Activated CD4-positive, alpha-beta T cell treated with anti-CD3 and anti-CD28 coated beads, Interleukin-2, amount 50 U/mL, for 48 hours (primary cell): ENCODE measurements around the gene ABI3BP.
A peak's percentile ranks its signal among the peaks of the same experiment; 100 is the strongest.

Source experiments
- DNase-seq, 2 experiments: peaks; one replicate each; pipeline ENCODE4 v3.0.0-alpha.2; 2020

The ABI3BP gene

DNA sequence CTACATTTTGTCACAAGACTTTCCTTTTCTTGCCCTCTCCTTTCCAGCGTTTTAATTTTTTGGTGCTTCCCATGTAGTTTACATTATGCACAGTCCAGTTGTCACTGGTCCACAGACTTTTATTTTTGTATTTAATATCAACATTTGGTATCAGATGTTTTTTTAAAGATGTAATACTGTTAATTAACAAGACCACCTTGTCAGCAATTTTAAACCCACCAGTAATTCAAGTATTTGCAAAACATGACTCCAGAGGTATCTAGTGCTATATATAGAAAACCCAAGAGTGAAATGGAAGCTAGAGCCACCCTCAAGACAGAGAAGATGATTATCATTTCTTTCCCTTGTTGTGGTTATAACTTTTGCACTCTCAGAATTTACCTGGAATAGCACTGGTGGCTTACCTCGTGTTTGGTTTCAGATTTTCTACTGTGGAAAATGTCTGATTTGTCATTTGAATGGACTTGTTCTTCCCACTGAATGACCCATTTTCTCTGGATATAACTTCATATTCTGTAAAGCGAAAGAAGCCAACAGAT, 227.7 kb downstream of the ABI3BP start:
- DNase-seq = no peak

DNA sequence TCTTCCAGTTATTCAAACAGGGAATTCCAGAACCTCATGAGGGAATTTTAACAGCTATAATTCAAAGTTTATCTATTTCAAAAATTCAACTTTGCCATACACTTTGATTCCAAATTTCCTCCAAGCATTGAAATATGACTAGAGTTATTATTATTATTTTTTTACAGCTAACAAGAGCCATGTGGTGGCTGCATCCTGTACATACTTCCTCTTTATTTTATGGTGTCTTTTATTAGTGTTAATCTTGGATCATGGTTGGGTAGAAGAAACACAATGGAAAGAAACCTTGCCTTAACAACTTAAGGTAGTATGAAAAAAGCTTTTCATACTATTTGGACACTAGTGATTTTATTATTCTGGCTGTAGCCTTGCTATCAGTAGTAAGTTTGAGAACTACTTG, 231.3 kb downstream of the ABI3BP start:
- no peak for DNase-seq

DNA sequence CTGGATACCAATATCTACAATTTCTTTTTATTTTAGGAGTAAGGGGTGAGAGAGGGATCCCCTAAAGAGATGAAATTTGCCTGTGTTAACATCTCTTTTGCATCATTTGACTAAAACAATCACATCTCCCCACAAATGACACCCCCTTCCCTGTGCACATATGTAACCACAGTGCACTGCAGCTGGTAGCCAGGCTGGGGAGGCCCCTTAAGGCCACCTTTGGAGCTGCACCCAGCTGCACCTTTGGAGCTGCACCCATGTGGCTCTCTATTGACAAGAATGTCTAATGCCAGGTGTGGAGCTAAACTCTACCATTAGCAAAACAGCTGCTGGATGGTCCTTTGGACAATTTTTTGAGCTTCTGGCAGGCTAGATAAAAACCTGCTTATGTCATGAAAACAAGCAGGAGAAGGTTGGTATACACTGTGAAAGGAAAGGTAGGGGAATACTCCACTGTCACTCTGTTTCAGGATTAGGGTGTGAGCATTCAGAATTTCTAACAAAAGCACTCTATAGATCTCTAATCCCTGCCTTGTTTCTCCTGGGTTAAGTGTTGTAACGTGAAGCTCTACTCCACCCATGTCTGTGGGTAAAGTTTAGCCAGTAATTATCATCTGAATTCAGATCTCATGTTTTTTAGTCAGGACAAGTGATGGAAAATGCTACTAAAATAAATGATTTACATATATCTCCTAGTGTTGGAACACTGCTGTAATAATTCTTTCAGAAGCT, 231.8 kb downstream of the ABI3BP start:
- peak in 1 of 2 experiments; percentile 6 for DNase-seq

DNA sequence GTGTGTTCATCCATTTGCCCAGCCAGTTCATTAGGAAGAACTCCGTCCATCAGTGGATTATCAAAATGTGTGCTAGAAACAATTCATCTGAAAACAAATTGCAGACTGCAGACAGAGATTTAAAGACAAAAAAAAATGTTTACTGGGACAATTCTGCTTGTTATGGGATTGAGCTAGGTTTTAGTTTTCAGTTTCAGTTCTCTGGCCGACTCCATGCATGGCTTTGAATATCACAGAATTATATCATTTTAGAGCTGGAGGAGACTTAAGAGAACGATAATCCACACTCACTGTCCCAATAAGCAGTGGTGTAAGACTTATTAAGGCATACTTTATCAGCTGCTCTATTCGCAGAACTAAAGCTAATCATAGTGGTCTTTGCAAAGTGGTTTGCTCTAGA, 232.8 kb downstream of the ABI3BP start:
- DNase-seq = no peak

DNA sequence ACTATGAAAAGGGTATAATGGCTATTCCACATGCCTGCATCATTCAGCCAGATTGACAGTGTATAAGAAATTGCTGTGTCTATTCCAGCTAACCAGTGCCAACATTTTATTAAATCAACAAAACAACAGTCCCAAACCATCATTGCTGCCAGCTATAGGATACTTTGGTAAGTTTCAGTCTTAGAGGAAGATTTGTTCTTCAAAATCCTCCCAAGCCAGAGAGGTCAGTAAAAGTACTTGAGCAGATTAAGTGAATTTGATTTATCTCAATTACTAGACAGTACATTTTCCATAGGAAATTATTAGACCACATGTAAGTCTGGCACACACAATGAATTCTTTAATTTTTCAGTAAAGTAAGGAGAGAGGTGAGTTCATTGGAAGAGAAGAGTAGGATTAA, 233.3 kb downstream of the ABI3BP start:
- DNase-seq = no peak

DNA sequence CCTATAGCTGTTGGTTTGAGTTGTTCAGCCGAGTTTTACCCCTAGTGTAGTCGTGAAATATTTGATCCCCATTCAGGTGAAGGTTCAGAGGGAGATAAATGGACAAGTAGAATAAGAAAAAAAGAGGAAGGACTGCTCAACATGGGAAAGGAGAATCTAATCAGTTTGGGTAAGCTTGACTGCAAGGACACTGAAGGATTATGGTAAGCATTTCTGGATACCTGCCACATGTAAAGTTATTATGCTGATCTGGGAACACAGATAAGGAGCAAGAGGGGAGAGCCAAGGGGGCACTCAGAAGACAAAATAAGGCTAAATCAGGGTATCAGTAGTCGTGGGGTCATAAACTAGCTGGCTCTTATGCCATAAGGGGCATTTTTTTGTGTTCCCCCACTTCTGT, 234.1 kb downstream of the ABI3BP start:
- DNase-seq = no peak

DNA sequence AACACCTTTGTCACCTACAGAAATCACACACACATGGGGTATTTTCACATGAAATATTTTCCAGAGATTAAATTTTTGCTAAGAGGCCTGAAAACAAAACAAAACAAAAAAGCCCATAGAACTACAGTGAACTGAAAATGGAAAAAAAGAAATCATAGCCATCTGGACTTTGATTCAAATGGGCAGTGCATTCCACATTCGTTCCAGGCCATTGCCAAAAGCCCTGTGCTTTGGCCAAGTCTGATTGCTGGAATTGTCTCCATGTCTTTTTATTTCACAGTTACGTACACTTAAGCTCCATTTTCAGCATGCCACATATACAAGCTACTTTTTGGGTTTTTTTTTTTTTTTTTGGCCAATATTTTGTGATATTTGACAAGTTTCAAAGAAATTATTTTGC, 236.8 kb downstream of the ABI3BP start:
- DNase-seq = no peak

DNA sequence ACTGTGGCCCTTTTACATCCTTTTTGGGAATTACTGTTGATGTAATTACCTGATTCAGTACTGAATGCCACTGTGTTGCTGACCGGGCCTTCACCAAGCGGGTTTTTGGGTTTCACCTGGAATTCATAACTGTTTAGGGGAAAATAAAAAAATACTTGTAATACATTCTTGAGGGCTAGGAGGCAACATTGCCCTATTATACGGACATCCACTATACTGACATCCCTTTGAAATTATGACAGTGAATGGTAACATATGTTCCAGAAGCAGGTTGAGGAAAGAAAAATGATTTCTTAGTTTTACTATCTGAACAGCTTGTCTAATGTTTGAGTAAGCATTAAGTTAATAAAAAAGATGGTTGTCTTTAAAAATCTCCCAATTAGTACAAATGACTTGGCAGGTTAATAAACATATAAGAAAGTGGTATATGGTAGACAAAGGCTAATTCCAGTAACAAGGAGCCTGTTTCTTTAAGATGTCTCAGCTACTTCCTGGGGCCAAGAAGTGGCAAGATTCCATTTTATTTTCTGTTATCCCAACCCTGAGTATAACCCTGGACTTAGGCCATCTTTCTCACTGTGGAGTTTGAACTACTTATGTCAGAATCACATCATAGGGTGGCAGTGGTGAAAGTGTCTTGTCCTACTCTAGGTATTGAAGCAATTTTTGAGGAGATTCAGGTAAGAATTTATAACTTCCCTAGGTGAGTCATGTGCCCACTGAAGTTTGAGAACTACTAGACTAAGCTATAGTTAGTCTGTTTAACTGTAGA, 238.5 kb downstream of the ABI3BP start:
- no peak for DNase-seq

DNA sequence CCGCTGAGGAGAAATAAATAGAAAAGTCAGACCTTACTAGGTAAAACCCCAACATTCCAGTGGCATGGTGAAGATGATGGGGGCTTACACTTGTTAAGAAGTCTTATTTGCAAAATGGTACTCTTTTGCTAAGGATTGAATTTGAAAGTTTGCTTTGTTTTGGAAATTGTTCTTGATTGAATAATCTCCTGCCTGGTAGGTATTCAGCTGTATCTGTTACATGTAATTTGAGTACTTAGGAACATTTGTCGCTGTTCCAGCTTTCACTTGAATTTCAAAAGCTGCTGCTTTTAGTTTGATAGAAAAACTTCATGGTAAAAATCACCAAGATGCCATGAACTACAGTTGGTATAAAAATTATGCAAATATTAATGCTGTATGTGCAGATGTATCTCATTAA, 239.4 kb downstream of the ABI3BP start:
- no peak for DNase-seq

DNA sequence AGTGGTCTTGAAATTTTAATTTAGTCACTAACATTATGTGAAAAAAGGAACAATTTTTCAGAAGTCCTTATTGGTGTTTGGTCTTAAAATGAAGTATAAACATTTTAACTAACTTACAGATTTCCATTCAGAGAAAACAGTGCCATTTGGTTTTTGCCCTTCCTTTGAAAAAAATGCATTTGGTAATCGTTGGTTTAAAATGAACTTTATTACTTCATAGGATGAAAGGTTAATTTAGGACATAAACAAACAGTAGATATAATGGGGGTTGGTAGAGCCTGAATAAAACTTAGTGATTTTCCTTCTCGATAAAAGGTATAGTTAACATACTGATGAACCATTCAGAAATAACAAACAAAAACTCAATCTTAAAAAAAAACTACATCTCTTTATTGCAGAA, 244.3 kb downstream of the ABI3BP start:
- no peak for DNase-seq

DNA sequence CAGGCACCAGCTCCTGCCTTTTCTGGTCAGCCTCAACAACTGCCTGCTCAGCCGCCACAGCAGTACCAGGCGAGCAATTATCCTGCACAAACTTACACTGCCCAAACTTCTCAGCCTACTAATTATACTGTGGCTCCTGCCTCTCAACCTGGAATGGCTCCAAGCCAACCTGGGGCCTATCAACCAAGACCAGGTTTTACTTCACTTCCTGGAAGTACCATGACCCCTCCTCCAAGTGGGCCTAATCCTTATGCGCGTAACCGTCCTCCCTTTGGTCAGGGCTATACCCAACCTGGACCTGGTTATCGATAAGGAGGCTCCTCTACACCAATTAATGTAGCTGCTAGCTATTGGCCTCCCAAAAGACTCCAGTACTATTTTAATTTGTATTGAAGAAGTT, 245.0 kb downstream of the ABI3BP start:
- no peak for DNase-seq

DNA sequence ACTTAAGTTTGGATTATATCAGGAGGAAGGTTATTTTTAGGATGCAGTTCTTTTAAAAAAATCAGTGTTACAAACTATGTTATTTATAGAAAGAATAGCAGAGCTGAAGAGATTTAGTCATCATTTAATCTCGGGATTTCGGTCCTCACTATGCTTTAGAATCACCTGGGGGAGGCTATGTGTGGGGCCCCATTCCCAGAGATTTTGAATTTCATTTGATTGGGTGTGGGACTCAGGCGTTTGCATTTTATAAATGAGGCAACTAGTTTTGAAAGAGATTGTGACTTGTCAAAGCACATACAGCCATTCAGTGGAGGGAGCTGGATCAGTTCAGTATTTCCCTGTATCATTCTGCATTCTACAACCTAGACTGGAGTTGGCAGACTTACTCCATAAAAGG, 247.1 kb downstream of the ABI3BP start:
- DNase-seq = no peak

DNA sequence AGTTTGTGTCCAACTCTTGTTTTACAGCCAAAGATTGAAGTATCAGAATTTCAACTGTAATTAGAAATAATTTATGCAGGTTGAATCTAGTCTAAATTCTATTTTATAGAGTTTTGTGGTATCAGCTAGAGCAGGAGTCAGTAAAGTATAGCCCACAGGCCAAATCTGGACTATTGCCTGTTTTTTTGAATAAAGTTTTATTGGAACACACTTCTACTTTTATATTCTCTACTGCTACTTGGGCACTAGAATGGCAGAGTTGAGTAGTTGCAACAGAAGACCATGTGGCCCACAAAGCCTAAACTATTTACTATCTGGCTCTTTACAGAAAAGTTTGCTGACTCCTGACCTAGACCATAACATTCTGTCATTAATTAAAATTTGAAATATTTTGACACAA, 247.6 kb downstream of the ABI3BP start:
- no peak for DNase-seq

DNA sequence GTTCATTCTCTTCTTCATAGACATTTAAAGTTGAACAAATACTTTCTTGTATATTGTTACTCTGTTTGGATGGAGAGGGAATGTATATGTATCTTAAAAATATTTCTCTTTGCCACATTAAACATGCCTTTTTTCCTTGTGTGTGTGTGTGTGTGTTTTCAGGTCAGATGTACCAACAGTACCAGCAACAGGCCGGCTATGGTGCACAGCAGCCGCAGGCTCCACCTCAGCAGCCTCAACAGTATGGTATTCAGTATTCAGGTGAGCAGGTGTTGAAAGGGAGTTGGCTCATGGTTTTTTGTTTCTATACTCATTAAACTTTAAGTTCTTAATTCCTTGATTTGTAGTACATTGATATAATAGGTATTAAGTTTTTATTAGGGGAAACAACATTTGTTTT, 248.6 kb downstream of the ABI3BP start:
- no peak for DNase-seq

DNA sequence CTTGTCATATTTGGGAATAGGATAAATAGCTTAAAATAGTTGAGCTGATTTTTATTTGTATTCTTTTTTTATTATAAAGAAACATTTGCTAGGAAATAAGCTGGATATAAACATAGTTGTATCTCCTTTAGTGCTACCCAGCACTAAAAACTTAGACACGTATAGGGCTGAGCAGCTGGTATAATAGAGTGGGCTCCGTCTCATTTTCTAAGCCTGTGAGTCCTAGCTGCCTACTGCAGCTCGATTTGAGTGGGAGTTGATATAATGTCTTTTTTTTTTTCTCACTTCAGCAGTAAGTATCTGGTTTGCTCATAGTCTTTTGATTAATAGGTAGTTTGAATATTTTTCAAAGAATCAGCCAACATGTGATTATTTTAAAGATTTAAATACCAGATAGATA, 249.7 kb downstream of the ABI3BP start:
- DNase-seq = no peak

DNA sequence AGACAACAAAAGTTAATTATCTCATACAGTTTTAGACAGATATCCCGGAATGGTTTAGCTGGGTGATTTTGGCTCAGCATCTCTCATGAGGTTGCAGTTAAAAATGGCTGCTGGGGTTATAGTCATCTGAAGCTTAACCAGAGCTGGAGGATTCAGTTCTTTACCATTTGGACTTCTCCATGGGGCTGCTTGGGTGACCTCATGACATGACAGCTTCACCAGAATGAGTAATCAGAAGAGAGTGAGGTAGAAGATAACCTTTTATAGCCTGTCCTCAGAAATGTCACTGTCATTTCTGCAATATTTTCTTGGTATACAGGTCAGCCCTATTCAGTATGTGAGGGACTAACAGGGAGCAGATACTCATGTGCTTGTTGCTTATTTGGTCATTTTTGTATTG, 253.0 kb downstream of the ABI3BP start:
- no peak for DNase-seq

DNA sequence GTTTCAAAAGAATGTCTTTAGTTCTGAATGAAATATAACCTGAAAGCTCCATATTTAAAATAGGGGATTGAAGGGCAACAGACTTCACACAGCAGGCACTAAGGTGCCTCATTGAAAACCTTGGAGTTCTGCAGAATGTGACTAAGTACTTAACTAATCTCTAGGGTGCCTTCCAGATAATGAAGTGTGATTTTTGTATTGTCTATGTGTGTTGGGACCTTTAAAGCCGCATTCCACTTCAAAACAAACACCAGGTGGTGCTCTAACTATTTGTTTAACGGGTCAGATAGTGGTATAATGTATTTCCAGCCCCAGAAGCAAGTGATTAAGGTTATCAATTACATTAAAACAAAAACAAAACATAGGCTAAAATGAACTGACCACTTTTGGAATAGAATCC, 255.9 kb downstream of the ABI3BP start:
- no peak for DNase-seq

DNA sequence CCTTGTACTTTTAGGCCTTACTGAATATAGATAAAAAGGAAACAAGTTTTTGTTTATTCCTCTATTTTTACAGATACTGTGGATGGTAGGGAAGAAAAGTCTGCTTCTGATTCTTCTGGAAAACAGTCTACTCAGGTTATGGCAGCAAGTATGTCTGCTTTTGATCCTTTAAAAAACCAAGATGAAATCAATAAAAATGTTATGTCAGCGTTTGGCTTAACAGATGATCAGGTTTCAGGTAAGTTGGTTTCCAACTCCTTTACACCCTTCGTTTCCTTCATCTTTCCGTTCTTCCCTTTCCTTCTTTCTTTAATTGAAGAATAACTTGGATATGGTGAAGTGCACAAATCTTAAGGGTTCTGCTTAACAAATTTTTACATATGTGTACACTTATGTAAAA, 260.8 kb downstream of the ABI3BP start:
- no peak for DNase-seq

DNA sequence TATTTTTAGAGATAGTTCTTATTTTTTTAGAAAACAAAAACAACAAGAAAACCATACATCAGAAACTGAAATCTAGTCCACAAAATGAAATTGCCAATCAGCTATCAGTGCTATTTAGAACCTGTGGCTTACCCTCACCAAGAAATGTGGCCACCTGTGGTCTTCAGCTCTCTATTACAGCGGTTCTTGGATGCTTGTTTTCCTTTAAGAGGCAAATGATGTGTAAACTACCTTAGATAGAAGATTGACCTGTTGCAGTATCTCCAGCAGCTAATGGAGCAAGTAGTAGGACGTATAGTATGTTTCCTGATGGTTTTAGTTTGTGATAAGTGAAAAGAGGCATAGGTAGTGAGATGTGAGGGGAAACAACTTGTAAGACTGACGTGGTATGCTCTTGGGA, 262.7 kb downstream of the ABI3BP start:
- DNase-seq = no peak

DNA sequence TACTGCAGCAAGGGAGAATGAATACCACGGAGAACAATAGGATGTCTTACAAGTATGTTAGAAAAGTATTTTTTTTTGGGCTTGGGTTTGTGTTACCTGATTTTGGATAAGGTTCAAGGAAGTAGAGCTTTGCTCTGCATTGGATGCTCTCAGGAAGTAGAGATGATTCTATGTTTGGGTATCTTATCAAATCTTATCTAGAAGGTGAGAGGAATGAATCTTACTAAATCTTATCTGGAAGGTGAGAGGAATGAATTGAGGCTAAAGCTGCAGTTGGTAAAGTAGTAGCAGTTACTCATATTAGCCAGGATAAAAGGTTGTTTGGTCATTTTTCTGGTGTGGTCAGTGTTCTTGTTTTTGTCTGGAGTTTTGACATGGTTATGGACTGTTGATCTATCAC, 266.5 kb downstream of the ABI3BP start:
- no peak for DNase-seq

DNA sequence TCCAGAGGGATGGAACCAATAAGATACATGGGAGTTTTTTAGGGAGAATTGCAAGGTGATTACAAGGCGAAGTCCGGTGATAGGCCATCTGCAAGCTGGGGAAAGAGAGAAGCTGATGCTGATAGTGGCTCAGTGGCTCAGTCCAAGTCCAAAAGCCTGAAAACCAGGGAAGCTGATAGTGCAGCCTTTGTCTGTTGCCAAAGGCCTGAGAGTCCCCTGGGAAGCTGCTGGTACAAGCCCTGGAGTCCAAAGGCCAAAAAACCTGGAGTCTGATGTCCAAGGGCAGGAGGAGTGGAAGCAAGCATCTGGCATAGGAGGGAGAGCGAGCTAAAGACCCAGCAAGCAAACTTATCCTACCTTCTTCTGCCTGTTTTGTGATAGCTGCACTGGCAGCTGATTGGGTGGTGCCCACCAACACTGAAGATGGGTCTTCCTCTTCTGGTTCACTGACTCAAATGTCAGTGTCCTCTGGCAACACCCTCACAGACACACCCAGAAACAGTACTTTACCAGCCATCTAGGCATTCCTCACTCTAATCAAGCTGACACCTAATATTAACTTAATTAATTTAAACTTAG, 267.2 kb downstream of the ABI3BP start:
- no peak for DNase-seq

DNA sequence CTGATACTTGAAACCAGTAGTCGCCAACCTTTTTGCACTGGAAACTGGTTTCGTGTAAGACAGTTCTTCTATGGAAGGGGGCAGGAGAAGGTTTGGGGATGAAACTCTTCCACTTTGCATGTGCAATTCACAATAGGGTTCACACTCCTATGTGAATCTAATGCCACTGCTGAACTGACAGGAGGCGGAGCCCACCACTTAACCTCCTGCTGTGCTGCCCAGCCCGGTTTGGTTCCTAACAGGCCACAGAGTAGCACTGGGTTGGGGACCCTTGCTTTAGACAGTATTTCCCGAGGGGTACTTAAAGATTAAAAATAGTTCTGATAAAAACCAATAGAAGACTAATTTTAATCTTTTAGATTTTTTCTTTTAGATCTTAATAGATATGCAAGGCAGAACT, 272.8 kb downstream of the ABI3BP start:
- no peak for DNase-seq

DNA sequence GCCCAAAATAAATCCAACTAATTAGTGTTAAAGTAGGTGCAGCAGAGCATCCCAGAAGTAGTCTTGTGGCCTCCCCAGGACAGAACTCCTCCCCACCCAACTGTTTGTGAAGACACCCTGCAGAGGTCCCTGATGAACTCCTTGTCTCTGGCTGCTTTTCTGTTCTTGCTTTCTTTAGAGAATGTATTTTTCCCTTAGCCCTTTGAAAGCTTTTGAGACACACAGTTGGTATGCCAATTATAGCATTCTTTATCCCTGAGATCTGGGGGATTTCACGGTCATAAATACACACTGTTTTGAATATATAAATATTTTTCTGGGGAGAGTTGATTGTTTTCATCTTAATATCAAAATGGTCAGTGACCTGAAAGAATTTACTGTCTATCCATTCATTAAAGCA, 274.1 kb downstream of the ABI3BP start:
- no peak for DNase-seq
